Measurements from ENCODE around the gene ERICH6B.
"Not testable (repeated sequence)": the region's sequence is repeated elsewhere in the genome, so short reads cannot be mapped to it uniquely, and the experiment has no call there.

The ERICH6B gene

GRCh38 chr13:45615501-45616101, at the start of gene ERICH6B:
Gene ERICH6B, minus strand, starts transcription at chr13:45615739. Its CDS starts 18,734 bp downstream, at chr13:45597005.
- FAIRE-seq = no peak
- DNase-seq (ENCODE audit: extremely low spot score, insufficient read length, low read depth) = no peak

DNA sequence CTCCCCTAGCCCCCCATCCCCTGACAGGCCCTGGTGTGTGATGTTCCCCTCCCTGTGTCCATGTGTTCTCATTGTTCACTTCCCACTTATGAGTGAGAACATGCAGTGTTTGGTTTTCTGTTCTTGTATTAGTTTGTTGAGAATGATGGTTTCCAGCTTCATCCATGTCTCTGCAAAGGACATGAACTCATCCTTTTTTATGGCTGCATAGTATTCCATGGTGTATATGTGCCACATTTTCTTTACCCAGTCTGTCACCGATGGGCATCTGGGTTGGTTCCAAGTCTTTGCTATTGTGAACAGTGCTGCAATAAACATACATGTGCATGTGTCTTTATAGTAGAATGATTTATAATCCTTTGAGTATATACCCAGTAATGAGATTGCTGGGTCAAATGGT, 47.4 kb upstream of the ERICH6B start:
- not testable (repeated sequence) for DNase-seq (ENCODE audit: extremely low spot score, insufficient read length, low read depth); FAIRE-seq

DNA sequence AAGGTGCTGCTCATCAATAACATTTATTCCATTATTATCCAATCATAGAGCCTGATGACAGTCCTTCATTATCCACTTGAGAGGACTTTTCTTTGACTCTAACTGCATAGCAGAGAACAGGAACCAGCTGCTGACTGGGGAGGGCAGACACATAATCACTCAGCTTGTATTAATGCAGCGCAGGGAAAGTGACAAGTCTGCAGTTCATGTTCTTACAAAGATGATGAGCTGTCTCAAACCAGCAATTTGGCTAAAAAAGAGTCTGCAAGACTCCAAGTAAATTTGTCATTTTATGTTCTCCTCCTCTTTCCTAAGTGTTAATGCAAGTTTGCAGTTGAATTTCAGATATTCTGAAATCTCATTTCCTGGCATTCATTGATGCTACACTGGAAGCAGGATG, 46.6 kb upstream of the ERICH6B start:
- FAIRE-seq = no peak
- no peak for DNase-seq (ENCODE audit: extremely low spot score, insufficient read length, low read depth)

DNA sequence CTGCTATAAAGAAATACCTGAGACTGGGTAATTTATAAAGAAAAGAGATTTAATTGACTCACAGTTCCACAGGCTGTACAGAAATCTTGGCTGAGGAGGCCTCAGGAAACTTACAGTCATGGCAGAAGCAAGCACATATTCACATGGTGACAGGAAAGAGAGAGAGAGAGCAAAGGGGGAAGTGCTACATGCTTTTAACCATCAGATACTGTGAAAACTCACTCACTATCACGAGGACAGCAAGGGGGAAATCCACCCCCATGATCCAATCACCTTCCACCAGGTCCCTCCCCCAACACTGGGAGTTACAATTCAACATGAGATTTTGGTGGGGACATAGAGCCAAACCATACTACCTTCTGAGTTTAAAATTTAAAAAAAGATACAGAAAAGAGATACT, 44.9 kb upstream of the ERICH6B start:
- FAIRE-seq = not testable (repeated sequence)

GRCh38 chr13:45659536-45659935, 44.0 kb upstream of the ERICH6B start:
- FAIRE-seq (no peak), DNase-seq (ENCODE audit: extremely low spot score, insufficient read length, low read depth) (no peak)

More for the DNA sequence above, 44.9 kb upstream of the ERICH6B start:
- not testable (repeated sequence) for DNase-seq (ENCODE audit: extremely low spot score, insufficient read length, low read depth)

- no peak for DNase-seq (ENCODE audit: extremely low spot score, insufficient read length, low read depth)
- no peak for FAIRE-seq
Observed at GRCh38 chr13:45658586-45659235, 43.2 kb upstream of the ERICH6B start.

GRCh38 chr13:45654633-45655349, 39.3 kb upstream of the ERICH6B start:
- no peak for DNase-seq (ENCODE audit: extremely low spot score, insufficient read length, low read depth)
- FAIRE-seq = no peak

DNA sequence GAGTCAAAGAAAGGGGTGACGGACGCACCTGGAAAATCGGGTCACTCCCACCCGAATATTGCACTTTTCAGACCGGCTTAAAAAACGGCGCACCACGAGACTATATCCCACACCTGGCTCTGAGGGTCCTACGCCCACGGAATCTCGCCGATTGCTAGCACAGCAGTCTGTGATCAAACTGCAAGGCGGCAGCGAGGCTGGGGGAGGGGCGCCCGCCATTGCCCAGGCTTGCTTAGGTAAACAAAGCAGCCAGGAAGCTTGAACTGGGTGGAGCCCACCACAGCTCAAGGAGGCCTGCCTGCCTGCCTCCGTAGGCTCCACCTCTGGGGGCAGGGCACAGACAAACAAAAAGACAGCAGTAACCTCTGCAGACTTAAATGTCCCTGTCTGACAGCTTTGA, 29.7 kb upstream of the ERICH6B start:
- not testable (repeated sequence) for FAIRE-seq; DNase-seq (ENCODE audit: extremely low spot score, insufficient read length, low read depth)

GRCh38 chr13:45642159-45642558, 26.6 kb upstream of the ERICH6B start:
- not testable (repeated sequence) for FAIRE-seq; DNase-seq (ENCODE audit: extremely low spot score, insufficient read length, low read depth)

GRCh38 chr13:45635291-45635690, 19.8 kb upstream of the ERICH6B start:
- not testable (repeated sequence) for FAIRE-seq; DNase-seq (ENCODE audit: extremely low spot score, insufficient read length, low read depth)

- DNase-seq (ENCODE audit: extremely low spot score, insufficient read length, low read depth) = no peak
- FAIRE-seq = no peak
Observed at GRCh38 chr13:45630791-45631190, 15.3 kb upstream of the ERICH6B start.

DNA sequence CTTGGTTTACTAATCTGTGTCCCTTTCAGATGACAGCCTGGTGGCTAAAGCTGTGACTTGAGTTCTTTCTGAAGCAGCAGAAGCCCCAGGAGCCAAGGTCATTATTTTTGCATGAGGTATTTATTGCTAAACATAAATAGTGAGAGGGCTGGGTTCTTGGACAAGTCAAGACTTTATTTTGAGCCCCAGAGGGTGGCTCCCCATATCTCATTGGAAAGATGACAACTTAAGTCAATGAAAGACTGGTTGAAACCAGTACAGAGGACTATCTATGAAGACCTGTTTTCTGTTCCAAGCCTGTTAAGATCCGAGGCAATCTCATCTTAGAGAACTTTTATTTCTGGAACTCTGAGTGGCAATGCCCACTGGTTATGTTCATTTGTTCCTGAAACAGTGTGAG, 14.4 kb upstream of the ERICH6B start:
- DNase-seq (ENCODE audit: extremely low spot score, insufficient read length, low read depth) = no peak
- FAIRE-seq = no peak

GRCh38 chr13:45628094-45628493, 12.6 kb upstream of the ERICH6B start:
- DNase-seq (ENCODE audit: extremely low spot score, insufficient read length, low read depth) (no peak), FAIRE-seq (no peak)

- DNase-seq (ENCODE audit: extremely low spot score, insufficient read length, low read depth) (no peak), FAIRE-seq (no peak)
Observed at GRCh38 chr13:45627656-45628055, 12.1 kb upstream of the ERICH6B start.

DNA sequence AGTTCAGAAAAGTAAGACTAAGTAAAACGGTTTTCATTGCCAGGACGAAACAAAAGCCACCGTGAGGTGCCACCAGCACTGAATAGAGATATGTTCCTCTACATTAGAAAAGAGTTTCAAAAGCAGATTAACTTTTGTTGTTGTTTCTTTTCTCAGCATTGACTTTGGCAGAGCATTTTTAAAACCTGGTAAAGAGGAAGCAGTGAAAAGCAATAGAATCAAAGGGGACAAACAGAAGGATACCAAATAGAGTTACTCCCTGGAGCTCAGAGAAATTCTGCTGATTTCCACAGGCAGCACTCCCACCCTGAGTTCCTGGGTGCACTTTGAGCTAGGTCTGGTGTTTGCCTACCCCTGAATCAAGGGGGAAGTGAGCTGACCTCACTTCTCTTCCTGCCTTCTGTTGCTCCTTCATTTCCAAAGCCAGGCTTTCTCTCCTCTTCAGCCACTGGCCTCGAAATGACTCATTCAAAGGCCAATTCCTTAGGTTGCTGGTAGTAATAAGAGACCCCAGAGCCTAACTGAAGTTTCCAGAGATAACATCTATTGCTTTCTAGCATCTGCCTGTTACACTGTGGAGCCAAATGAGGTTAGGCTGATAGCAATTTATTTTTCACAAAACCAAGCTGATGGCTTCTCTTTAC, 11.3 kb upstream of the ERICH6B start:
- peak; percentile 47 for FAIRE-seq

DNA sequence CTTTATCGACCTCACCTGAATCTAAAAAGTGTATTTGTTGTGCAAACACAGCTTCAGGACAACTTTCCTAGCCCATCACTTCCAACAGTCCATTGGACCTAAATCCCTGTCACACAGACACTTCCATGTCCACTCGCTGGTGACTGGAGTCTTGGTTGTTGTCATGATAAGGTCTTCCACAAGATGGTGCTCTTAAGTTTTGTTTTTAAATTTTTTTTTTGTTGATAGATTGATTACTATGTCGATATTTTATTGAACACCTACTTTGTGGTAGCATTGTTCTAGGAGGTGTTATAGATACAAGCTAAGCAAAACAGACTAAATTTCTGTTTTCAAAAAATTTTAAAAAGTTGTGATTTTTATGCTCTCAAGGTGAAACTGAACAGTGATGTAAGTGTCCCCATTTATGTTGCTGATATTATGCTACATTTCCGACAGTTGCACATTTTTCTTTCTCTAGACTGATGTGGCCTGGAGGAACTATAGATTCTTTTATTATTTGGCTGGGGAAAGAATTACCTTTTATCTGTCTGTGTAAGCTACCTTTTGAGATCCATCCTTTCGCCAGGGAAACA, 8.1 kb upstream of the ERICH6B start:
- no peak for DNase-seq (ENCODE audit: extremely low spot score, insufficient read length, low read depth)
- FAIRE-seq = peak; percentile 84

More for the DNA sequence above, 11.3 kb upstream of the ERICH6B start:
- DNase-seq (ENCODE audit: extremely low spot score, insufficient read length, low read depth) = no peak

- DNase-seq (ENCODE audit: extremely low spot score, insufficient read length, low read depth) = no peak
- FAIRE-seq = no peak
Observed at GRCh38 chr13:45621950-45622349, 6.4 kb upstream of the ERICH6B start.

DNA sequence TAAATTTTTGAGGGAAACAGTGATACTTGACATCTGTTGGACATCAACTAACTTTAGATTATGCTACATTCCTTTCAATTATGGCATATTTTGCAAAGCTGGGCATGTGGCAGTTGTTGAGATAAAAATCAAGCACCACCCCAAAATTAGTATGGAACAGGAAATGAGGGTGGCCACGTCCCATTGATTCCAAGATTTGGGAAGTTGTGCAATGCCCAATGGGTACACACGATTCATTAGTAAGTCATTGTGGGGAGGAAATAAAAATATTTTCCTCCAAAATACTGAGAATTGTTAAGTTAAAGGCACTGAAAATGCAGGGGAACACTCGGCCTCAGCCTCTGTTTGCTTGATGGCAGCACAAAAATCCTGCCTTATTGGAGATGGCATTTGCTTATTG, 7.6 kb downstream of the ERICH6B start:
- no peak for DNase-seq (ENCODE audit: extremely low spot score, insufficient read length, low read depth)
- no peak for FAIRE-seq

GRCh38 chr13:45604892-45605291, 10.6 kb downstream of the ERICH6B start:
- FAIRE-seq (no peak), DNase-seq (ENCODE audit: extremely low spot score, insufficient read length, low read depth) (no peak)

DNA sequence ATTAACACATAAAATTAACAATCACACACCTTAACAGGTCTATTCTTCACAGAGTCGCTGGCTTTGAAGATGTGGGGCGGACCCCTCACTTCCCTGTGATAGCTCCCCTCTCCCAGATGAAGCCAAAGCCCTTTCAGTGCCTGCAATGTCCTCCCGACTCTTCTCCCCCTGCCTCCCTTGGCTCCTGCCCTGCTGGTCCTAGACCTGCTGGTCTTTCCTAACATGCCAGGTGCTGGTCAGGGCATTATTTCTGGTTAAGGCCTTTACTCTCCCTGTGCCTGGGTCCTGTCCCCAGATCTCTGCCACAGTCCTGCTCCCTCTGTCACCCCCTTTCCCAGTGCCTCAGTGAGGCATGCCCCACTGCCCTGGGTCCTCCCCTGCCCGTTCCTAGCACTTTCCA, 12.2 kb downstream of the ERICH6B start:
- FAIRE-seq = no peak
- no peak for DNase-seq (ENCODE audit: extremely low spot score, insufficient read length, low read depth)

Data from GM18507 (cell line).